Loucy (cell line): Measurements from ENCODE around the gene FAM193A.

ENCODE experiments used
- H2AFZ ChIP-seq: fragments of 200-600 bp; sonication (generic); 2 replicates; pipeline ENCODE4 v1.6.0; 2016; ENCODE audit warnings: antibody characterized with exemption, mild to moderate bottlenecking, low read length, moderate library complexity
- H3F3A ChIP-seq: fragments of 200-600 bp; 2 replicates; pipeline ENCODE4 v1.6.0; 2016; ENCODE audit warnings: antibody characterized with exemption, low read depth, mild to moderate bottlenecking
- H3K27me3 ChIP-seq: fragments of 200-600 bp; sonication (generic); 2 replicates; pipeline ENCODE4 v1.6.1; 2014; ENCODE audit warnings: low read length, mild to moderate bottlenecking; ENCODE audit not compliant: insufficient read depth, poor library complexity, severe bottlenecking
- H3K36me3 ChIP-seq: fragments of 200-600 bp; sonication (generic); 2 replicates; pipeline ENCODE4 v1.6.1; 2016; ENCODE audit warnings: low read length; ENCODE audit not compliant: insufficient read depth
- H3K4me1 ChIP-seq: fragments of 200-600 bp; sonication (generic); 2 replicates; pipeline ENCODE4 v1.5.1; 2014; ENCODE audit warnings: low read length, mild to moderate bottlenecking; ENCODE audit not compliant: insufficient read depth, poor library complexity, severe bottlenecking
- H3K4me2 ChIP-seq: fragments of 200-600 bp; sonication (generic); 2 replicates; pipeline ENCODE4 v1.6.0; 2014; ENCODE audit warnings: antibody characterized with exemption, low read length, low read depth, mild to moderate bottlenecking; ENCODE audit not compliant: poor library complexity, severe bottlenecking
- H3K4me3 ChIP-seq: fragments of 200-600 bp; sonication (generic); 2 replicates; pipeline ENCODE4 v1.5.1; 2014; ENCODE audit warnings: low read length, mild to moderate bottlenecking, mixed read lengths; ENCODE audit not compliant: poor library complexity, severe bottlenecking
- H3K79me2 ChIP-seq: fragments of 200-600 bp; sonication (generic); 2 replicates; pipeline ENCODE4 v1.6.1; 2014; ENCODE audit warnings: low read length; ENCODE audit not compliant: insufficient read depth
- H3K9ac ChIP-seq: fragments of 200-600 bp; sonication (generic); 2 replicates; pipeline ENCODE4 v1.6.0; 2014; ENCODE audit warnings: mild to moderate bottlenecking, low read depth, low read length, moderate library complexity; ENCODE audit not compliant: poor library complexity, severe bottlenecking
- H3K9me2 ChIP-seq: fragments of 200-600 bp; sonication (generic); replicated peaks from 2 replicates; pipeline ENCODE4 v1.6.1; 2016; ENCODE audit warnings: low read depth, low read length, mixed read lengths
- H3K9me3 ChIP-seq: fragments of 200-600 bp; sonication (generic); 2 replicates; pipeline ENCODE4 v1.6.1; 2014; ENCODE audit warnings: mild to moderate bottlenecking, antibody characterized with exemption, low read length, low read depth; ENCODE audit not compliant: insufficient read depth
- H4K20me1 ChIP-seq: fragments of 200-600 bp; sonication (generic); 2 replicates; pipeline ENCODE4 v1.6.0; 2014; ENCODE audit warnings: antibody characterized with exemption, low read length, mild to moderate bottlenecking; ENCODE audit not compliant: insufficient read depth, poor library complexity, severe bottlenecking
- EZH2phosphoT487 ChIP-seq: fragments of 200-600 bp; IDR thresholded peaks from 2 replicates; pipeline ENCODE4 v1.6.1; 2018; ENCODE audit warnings: antibody characterized with exemption, mild to moderate bottlenecking, moderate library complexity, borderline replicate concordance
- TF ChIP-seq, protein P1 (sequence below): fragments of 200-600 bp; sonication (generic); conservative IDR thresholded peaks from 2 replicates; pipeline ENCODE4 v1.5.1; 2014; ENCODE audit warnings: mild to moderate bottlenecking, antibody characterized with exemption, low read length

The FAM193A gene

DNA sequence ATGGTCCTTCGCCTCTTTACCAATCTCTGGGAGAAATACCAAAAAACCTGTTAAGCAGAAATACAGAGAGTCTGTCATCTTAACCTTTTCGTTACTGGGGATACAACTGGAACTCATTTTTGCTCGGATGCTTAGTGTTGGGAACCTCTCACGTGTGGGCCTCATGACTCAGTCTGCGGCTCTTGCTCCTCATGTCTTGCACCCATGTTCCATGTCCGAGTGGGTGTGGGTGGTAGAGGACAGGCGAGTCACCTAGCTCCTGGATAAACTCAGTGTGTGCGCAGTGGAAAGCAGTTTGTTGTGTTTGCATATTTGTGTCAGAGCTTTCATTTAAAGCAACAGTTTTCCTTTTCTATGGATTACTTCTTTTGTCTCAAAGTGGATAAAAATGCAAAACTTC, 149.1 kb downstream of the FAM193A start:
- peaks cover 73% of the 10 kb centered on the region; the same call in 1 of the 2 replicates for H3K36me3 ChIP-seq
- no peak overlapping the region for H2AFZ ChIP-seq
- H3K9me2 ChIP-seq = no peaks in the 10 kb centered on the region
- no peak overlapping the region for H3K4me2 ChIP-seq
- TF ChIP-seq, protein P1, sequence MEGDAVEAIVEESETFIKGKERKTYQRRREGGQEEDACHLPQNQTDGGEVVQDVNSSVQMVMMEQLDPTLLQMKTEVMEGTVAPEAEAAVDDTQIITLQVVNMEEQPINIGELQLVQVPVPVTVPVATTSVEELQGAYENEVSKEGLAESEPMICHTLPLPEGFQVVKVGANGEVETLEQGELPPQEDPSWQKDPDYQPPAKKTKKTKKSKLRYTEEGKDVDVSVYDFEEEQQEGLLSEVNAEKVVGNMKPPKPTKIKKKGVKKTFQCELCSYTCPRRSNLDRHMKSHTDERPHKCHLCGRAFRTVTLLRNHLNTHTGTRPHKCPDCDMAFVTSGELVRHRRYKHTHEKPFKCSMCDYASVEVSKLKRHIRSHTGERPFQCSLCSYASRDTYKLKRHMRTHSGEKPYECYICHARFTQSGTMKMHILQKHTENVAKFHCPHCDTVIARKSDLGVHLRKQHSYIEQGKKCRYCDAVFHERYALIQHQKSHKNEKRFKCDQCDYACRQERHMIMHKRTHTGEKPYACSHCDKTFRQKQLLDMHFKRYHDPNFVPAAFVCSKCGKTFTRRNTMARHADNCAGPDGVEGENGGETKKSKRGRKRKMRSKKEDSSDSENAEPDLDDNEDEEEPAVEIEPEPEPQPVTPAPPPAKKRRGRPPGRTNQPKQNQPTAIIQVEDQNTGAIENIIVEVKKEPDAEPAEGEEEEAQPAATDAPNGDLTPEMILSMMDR = no peak
- no peak for TF ChIP-seq EZH2phosphoT487
- H3K4me3 ChIP-seq = no peak overlapping the region
- no peaks in the 10 kb centered on the region for H3F3A ChIP-seq
- no peaks in the 10 kb centered on the region for H3K27me3 ChIP-seq
- H3K9me3 ChIP-seq = no peaks in the 10 kb centered on the region
- H3K9ac ChIP-seq = no peak overlapping the region
- H4K20me1 ChIP-seq = peaks cover 4% of the 10 kb centered on the region
- H3K4me1 ChIP-seq = no peaks in the 10 kb centered on the region
- H3K79me2 ChIP-seq = no peaks in the 10 kb centered on the region

DNA sequence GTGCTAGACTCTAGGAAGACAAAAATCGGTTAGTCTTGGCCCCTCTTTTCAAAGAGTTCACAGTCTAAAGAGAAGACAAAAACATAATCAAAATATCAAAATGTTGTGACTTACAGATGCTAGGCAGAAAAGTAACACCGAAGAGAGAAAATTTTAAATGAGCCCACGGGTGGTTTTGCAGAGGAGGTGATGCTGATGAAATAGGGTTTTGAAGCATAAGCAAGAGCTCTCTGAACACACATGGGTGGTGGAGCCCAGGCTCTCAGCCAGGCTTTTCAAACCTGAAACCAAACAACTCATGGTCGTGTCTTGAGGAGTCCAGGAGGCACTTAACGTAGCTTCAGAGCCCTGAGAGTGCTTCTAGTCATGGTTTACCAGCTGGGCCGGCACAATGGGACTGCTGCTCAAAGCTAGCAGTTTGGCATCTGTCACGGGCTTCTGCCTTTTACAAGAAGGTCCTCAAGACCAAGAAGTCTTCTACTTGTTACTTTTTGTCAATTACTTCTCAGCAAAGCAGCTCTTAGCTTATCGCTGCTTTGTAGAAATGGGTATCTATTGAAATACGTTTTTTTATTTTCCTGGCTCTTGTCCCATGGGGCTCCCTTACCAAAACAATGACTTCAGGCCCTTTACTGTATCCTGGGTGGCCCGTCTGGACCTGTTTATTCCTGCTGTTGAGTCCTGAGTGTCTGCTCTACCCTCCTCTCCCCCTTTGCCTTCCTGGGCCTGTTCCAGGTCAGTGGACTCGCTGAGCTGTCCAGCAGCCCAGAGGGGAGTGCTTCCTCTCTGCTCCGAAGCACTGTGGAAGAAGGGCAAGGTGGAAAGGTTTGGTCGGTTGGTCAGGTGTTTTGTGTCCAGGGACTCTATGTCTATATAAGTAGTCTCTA, 150.2 kb downstream of the FAM193A start:
- no peak overlapping the region for H3K4me2 ChIP-seq
- H3K27me3 ChIP-seq = no peaks in the 10 kb centered on the region
- no peak overlapping the region for H2AFZ ChIP-seq
- H3K4me3 ChIP-seq = no peak overlapping the region
- H3K9ac ChIP-seq = no peak overlapping the region
- no peaks in the 10 kb centered on the region for H3F3A ChIP-seq
- peaks cover 4% of the 10 kb centered on the region for H4K20me1 ChIP-seq
- no peaks in the 10 kb centered on the region for H3K79me2 ChIP-seq
- H3K9me3 ChIP-seq = no peaks in the 10 kb centered on the region
- TF ChIP-seq, protein P1 = no peak
- TF ChIP-seq EZH2phosphoT487 = no peak
- no peaks in the 10 kb centered on the region for H3K9me2 ChIP-seq
- H3K4me1 ChIP-seq = no peaks in the 10 kb centered on the region
- H3K36me3 ChIP-seq = peaks cover 76% of the 10 kb centered on the region; the same call in 1 of the 2 replicates

DNA sequence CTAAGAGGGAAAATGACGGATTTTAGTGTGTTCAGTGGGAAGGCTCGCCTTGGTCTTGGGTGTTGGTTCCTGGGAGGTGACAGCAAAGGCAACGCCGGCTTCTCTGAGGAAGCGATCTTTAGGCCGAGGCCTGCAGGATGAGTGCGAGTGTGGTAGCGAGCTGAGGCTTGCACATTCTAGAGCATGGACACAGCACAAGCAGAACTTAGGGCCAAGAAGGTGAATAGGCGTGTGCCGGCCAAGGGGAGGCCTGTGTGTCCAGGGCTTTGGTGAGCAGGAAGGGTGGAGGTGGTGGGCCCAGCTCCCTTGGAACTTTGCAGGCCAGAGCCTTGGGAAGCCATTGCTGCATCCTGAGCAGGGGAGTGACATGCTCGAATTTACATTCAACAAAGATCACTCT, 151.8 kb downstream of the FAM193A start:
- Histone ChIP-seq H3K4me1 (no peaks in the 10 kb centered on the region), H3F3A (no peaks in the 10 kb centered on the region), H3K9ac (no peak overlapping the region), H3K9me3 (no peaks in the 10 kb centered on the region), H3K79me2 (no peaks in the 10 kb centered on the region), H4K20me1 (peaks cover 4% of the 10 kb centered on the region), H3K4me3 (no peak overlapping the region), H3K27me3 (no peaks in the 10 kb centered on the region), H2AFZ (no peak overlapping the region), H3K9me2 (no peaks in the 10 kb centered on the region), H3K4me2 (no peak overlapping the region), H3K36me3 (peaks cover 86% of the 10 kb centered on the region; the same call in 1 of the 2 replicates)
- no peak for TF ChIP-seq EZH2phosphoT487
- TF ChIP-seq, protein P1 = no peak
